ENCODE results near the gene LRP8.

DNA sequence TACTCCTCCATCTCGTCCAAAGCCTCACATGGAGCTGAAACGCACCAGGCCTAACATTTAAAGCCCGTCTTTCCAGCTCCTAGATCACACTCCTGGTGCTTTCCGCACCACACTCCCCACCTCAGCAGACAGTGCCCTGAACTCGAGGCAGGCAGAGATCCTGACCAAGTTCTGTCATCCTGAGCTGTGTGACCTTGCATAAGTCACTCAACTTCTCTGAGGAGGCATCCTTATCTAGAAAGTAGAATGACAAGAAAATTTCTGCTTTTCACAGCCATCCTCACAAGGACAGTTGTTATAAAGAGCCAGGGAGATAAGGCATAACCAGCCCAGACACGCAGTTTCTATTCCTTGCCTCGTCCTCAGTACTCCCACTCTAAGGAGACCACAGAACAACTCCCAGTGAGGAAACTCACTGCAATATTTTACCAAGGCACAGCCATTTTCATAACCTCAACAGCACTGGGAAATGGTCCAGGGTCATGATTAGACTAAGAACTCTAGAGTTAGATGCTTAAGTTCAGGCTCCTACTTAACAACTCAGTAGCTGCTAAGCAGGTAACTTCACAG, 3.1 kb downstream of the LRP8 start:
- TF ChIP-seq, protein P1, sequence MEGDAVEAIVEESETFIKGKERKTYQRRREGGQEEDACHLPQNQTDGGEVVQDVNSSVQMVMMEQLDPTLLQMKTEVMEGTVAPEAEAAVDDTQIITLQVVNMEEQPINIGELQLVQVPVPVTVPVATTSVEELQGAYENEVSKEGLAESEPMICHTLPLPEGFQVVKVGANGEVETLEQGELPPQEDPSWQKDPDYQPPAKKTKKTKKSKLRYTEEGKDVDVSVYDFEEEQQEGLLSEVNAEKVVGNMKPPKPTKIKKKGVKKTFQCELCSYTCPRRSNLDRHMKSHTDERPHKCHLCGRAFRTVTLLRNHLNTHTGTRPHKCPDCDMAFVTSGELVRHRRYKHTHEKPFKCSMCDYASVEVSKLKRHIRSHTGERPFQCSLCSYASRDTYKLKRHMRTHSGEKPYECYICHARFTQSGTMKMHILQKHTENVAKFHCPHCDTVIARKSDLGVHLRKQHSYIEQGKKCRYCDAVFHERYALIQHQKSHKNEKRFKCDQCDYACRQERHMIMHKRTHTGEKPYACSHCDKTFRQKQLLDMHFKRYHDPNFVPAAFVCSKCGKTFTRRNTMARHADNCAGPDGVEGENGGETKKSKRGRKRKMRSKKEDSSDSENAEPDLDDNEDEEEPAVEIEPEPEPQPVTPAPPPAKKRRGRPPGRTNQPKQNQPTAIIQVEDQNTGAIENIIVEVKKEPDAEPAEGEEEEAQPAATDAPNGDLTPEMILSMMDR (IDR thresholded peaks at IDR 0.05): no peak
- TF ChIP-seq POLR2A (IDR thresholded peaks at IDR 0.05): no peak
